Heart right ventricle (tissue), 16 donors: Measurements from ENCODE around the gene MDP1. TPM values are rescaled to one million over a fixed set of nuclear protein-coding genes. Genes with fewer than 3 reads are reported as not detected.
A peak's percentile ranks its signal among the peaks of the same experiment; 100 is the strongest.

ENCODE experiments used
- ATAC-seq, 8 donors: fragments of 200-7000 bp; cut with Tn5 transposase; one replicate each; pipeline ENCODE4 v1.9.1; 2020; ENCODE audit warnings: mild to moderate bottlenecking in 8 of 8, moderate library complexity in 8 of 8, moderate number of reproducible peaks in 1 of 8
- DNase-seq, 2 donors: peaks; one replicate each; pipeline ENCODE4 v3.0.0-alpha.2; 2020
- H3K27ac ChIP-seq, 10 donors: fragments of 200-600 bp; sonication (generic) in 2 of 10; one replicate each; pipeline versions ENCODE4 v1.5.0 to v1.8.0; 2020 to 2022; ENCODE audit warnings: mild to moderate bottlenecking in 3 of 10
- H3K27me3 ChIP-seq, 7 donors: fragments of 200-600 bp; one replicate each; pipeline ENCODE4 v1.8.0; 2021 to 2022; ENCODE audit warnings: mild to moderate bottlenecking in 2 of 7
- H3K36me3 ChIP-seq, 9 donors: fragments of 200-600 bp; sonication (generic) in 1 of 9; one replicate each; pipeline versions ENCODE4 v1.5.0 to v1.8.0; 2020 to 2022; ENCODE audit warnings: mild to moderate bottlenecking in 2 of 9
- H3K4me1 ChIP-seq, 9 donors: fragments of 200-600 bp; sonication (generic) in 1 of 9; one replicate each; pipeline versions ENCODE4 v1.5.0 to v1.8.0; 2020 to 2022; ENCODE audit warnings: mild to moderate bottlenecking in 4 of 9
- H3K4me3 ChIP-seq, 10 donors: fragments of 200-600 bp; sonication (generic) in 2 of 10; one replicate each; pipeline versions ENCODE4 v1.5.0 to v1.8.0; 2020 to 2022; ENCODE audit warnings: mild to moderate bottlenecking in 7 of 10, moderate library complexity in 2 of 10
- H3K9me3 ChIP-seq, 11 donors: fragments of 200-600 bp in 10 of 11; sonication (generic) in 2 of 11; one replicate each; pipeline versions ENCODE4 v1.5.0 to v1.8.0; 2013 to 2022; ENCODE audit warnings: mild to moderate bottlenecking in 2 of 11, control low read depth in 1 of 11, moderate library complexity in 1 of 11
- WGBS, 2 donors: extraction: QIAGEN DNeasy Blood & Tissue Kit; methylation state at CpG; one replicate each; pipeline ENCODE4 v1.1.7; 2013; ENCODE audit warnings: inconsistent platforms in 1 of 2; 5-methylcytosine and 5-hydroxymethylcytosine counted together
- intact Hi-C, 10 donors: fragments of 100-400 bp; cut with DNase I; formaldehyde crosslinking; loops; one replicate each; pipeline versions ENCODE4 v1.11.1 to v1.14.2; 2022
- polyA plus RNA-seq, 2 donors: library from polyadenylated mRNA; stranded (reverse); fragments of 200-250 nt; gene quantifications; one replicate each; pipeline ENCODE4 v1.2.3, GENCODE V29; 2013
- total RNA-seq, 10 donors: library from RNA; stranded (reverse); fragmentation: NEBNext Ultra II Directional in 3 of 10; extraction: Animal tissue kit (Norgen Biotek cat#: 25700) in 3 of 10; gene quantifications; one replicate each; pipeline versions ENCODE4 v1.2.1 to v1.2.4, GENCODE V29; 2021 to 2023
- TF ChIP-seq, protein P1 (sequence below), 9 donors: fragments of 200-600 bp; sonication (generic) in 2 of 9; IDR thresholded peaks; one replicate each; pipeline versions ENCODE4 v1.5.0 to v1.8.0; 2021 to 2022; ENCODE audit warnings: antibody characterized with exemption in 9 of 9, mild to moderate bottlenecking in 5 of 9, moderate library complexity in 1 of 9
- donor health status: Arrhythmogenic right ventricular cardiomyopathy.
- donor health status: ischemic (EF 13 %, LVEDD 7.1; RV severe dilation, severe dysfunction).
- donor health status: healthy with polysubstance abuse.
- donor health status: DM: no; HTN: yes; CAD: no.
- donor health status: DM: no; HTN: no; CAD: no.
- donor health status: ischemic (EF 25% LVEDD 6.9; RV normal size, moderate dysfunction).
- donor health status: ischemic (EF 25% LVEDD 5.7; RV mildly dilated, moderate dysfunction).
- donor health status: healthy.
- donor health status: DM: yes; HTN: yes; CAD: no.
- donor health status: Ischemic cardiomyopathy.
- donor health status: ischemic (EF 35%, LVEDD 5.7; RV mildly dilated, moderate dysfunction).
- donor health status: nonischemic (EF 11% LVEDD 7.7; RV severe dilation, severe dysfunction).
- donor health status: DM: yes; HTN: yes; CAD: no.
- donor health status: PGD.
- donor health status: ischemic (EF 29% LVEDD 5.4; RV normal size, mild dysfunction).
- donor health status: nonischemic (EF 23%, LVEDD 6.1; RV moderate dilation, normal function).

The MDP1 gene
- total and polyA plus RNA-seq, 12 donors, result 13.9 to 23.5 (median 19.2) TPM

DNA sequence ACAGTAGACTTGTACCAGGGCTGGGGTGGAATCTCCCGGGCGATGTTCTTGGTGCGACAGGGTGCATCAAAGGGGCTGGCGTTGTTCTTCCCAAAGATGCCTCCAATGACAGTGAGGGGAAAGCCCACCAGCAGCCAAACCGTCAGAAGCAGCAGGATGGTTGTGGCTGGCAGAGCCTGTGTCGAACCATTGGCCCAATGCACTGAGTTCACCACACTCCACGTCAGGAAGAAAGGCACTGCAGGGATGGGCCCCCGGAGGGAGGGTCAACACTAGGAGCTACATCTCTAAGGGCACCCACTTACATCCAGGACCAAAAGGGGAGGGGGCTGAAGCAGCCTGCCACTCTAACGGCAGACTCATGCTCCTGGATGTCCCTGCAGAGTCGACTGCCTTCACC, 25.4 kb downstream of the MDP1 start:
- WGBS, 2 donors, result 89 to 92% methylated on average over 10 of the region's 10 CpGs
- Histone ChIP-seq H3K36me3 (peaks cover 0 to 61% (median 15%) of the 10 kb centered on the region in 9 donors), H3K4me3 (no peak overlapping the region), H3K27ac (no peak overlapping the region), H3K4me1 (peaks cover 4 to 37% (median 31%) of the 10 kb centered on the region in 9 donors), H3K9me3 (no peaks in the 10 kb centered on the region), H3K27me3 (no peaks in the 10 kb centered on the region)
- TF ChIP-seq, protein P1, sequence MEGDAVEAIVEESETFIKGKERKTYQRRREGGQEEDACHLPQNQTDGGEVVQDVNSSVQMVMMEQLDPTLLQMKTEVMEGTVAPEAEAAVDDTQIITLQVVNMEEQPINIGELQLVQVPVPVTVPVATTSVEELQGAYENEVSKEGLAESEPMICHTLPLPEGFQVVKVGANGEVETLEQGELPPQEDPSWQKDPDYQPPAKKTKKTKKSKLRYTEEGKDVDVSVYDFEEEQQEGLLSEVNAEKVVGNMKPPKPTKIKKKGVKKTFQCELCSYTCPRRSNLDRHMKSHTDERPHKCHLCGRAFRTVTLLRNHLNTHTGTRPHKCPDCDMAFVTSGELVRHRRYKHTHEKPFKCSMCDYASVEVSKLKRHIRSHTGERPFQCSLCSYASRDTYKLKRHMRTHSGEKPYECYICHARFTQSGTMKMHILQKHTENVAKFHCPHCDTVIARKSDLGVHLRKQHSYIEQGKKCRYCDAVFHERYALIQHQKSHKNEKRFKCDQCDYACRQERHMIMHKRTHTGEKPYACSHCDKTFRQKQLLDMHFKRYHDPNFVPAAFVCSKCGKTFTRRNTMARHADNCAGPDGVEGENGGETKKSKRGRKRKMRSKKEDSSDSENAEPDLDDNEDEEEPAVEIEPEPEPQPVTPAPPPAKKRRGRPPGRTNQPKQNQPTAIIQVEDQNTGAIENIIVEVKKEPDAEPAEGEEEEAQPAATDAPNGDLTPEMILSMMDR (IDR thresholded peaks at IDR 0.05), result no peak
- DNase-seq (no peak), ATAC-seq (no peak)
- intact Hi-C loops, result no loop called here

DNA sequence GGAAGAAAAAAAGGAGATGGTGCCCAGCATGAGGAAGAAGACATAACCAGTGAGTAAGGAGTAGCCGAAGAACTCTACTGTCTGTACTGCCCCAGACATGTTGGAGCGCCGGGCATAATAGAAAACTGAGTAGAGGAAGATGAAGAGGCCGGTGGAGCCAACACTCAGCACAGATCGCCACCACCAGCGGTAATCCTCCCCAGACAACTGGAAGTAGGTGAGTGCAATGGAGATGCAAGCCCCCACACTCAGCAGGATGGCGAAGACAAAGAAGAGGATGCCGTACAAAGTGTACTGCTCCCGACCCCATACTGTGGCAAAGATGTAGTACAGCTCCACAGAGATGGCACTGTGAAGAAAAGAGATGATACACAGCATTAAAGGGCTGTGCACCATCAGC, 26.4 kb downstream of the MDP1 start:
- intact Hi-C loops, result loop anchor here in 1 of 10 donors (2.0 kb wide), 1 partner anchor 43 kb away; the partner anchor contains the start of genes GMPR2 and NEDD8
- TF ChIP-seq, protein P1 (IDR thresholded peaks at IDR 0.05), result no peak

GRCh38 chr14:24189059-24189375, 26.8 kb downstream of the MDP1 start:
- TF ChIP-seq, protein P1 (IDR thresholded peaks at IDR 0.05), result no peak
- Histone ChIP-seq H3K4me3 (peak overlapping the region in 8 of 10 donors; percentile 65 to 94 (median 68)), H3K4me1 (peaks cover 4 to 27% (median 20%) of the 10 kb centered on the region in 9 donors), H3K27me3 (no peaks in the 10 kb centered on the region), H3K27ac (peak overlapping the region in 9 of 10 donors; percentile 11 to 83 (median 67)), H3K9me3 (no peaks in the 10 kb centered on the region), H3K36me3 (peaks cover 0 to 73% (median 24%) of the 10 kb centered on the region in 9 donors)
- 4 to 6% methylated on average over 3 of the region's 3 CpGs for WGBS, 2 donors
- intact Hi-C loops, result loop anchor here in 1 of 10 donors (2.0 kb wide), 1 partner anchor 44 kb away; the partner anchor contains the start of genes GMPR2 and NEDD8
- ATAC-seq, result no peak
- no peak for DNase-seq

More for the DNA sequence above, 26.4 kb downstream of the MDP1 start:
- 92 to 94% methylated on average over 9 of the region's 9 CpGs for WGBS, 2 donors
- no peaks in the 10 kb centered on the region for H3K27me3 ChIP-seq
- ATAC-seq (no peak), DNase-seq (no peak)
- H3K36me3 ChIP-seq, result peaks cover 0 to 70% (median 19%) of the 10 kb centered on the region in 9 donors
- no peaks in the 10 kb centered on the region for H3K9me3 ChIP-seq
- peaks cover 4 to 31% (median 24%) of the 10 kb centered on the region in 9 donors for H3K4me1 ChIP-seq
- peak overlapping the region in 5 of 10 donors; percentile 57 to 83 (median 74) for H3K27ac ChIP-seq
- H3K4me3 ChIP-seq, result no peak overlapping the region

DNA sequence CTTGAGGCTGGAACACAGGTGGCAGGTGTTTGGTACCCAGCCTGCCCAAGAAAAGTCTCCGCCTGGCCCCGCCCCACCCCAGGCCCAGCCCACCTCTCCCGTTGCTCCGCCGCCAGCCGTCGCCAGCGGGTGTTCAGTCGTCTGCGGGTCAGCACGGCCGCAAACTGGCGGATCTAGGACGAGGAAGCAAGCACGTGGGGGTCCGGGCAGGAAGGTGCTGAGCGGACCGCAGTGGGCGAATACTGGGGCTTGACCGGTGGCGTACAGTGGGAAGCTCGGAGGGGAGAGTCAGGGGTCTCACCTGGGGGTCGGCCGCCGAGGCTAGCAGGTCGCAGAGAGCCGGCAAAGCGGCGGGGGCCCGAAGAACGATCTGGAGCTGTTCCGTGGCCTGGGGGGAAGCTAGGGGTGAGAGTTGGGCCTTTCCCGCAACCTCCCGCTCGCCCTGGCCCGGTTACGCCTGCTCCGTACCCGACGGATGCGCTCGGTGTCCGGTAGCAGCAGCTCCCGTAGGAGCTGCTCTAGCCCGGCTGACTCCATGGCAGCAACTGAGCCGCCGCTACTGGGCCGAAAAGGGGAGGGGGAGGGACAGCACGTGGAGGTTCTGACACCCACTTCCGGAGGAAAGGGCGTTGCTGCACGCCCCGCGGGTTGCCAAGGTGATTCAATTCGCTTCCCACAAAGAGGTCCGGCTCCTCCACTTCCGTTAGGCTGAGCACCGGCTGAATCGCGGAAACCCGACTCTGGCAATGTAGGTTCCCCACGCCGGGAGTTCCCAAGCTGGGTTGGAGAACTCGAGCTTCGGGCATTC, 27.4 kb downstream of the MDP1 start, which contains the start of gene IPO4:
TSS of gene IPO4 (minus strand) at position 566 of the 808 bp plus-strand sequence. CDS start at position 537, 29 bp downstream.
- intact Hi-C loops, result loop anchor here in 1 of 10 donors (2.0 kb wide), 1 partner anchor 44 kb away; the partner anchor contains the start of genes GMPR2 and NEDD8
- WGBS, 2 donors, result 0 to 1% methylated on average over 63 to 65 of the region's 65 CpGs

More for the DNA sequence above, 27.4 kb downstream of the MDP1 start, which contains the start of gene IPO4:
- H3K4me1 ChIP-seq, result peaks cover 4 to 24% (median 19%) of the 10 kb centered on the region in 9 donors
- DNase-seq (peak; percentile 92 to 97), ATAC-seq (peak; percentile 89 to 98 (median 95))
- TF ChIP-seq, protein P1 (IDR thresholded peaks at IDR 0.05), result no peak
- H3K27me3 ChIP-seq, result no peaks in the 10 kb centered on the region
- H3K36me3 ChIP-seq, result peaks cover 0 to 76% (median 27%) of the 10 kb centered on the region in 9 donors
- H3K27ac ChIP-seq, result peak within 1 kb of the TSS; percentile 17 to 83 (median 68)
- peak within 1 kb of the TSS; percentile 58 to 94 (median 68) for H3K4me3 ChIP-seq
- no peaks in the 10 kb centered on the region for H3K9me3 ChIP-seq
